Thoracic aorta (tissue), 2 donors: ENCODE data around the gene TBC1D9B. TPM values are rescaled to one million over a fixed set of nuclear protein-coding genes. Genes with fewer than 3 reads are reported as not detected.

Source experiments
- ATAC-seq: fragments of 150-250 bp; one replicate; pipeline ENCODE4 v1.8.0; 2017; ENCODE audit warnings: low read depth; ENCODE audit not compliant: insufficient number of reproducible peaks, low FRiP score
- DNase-seq: peaks from one replicate; pipeline ENCODE4 v3.0.0-alpha.2; 2020; ENCODE audit warnings: low spot score
- H3K27ac ChIP-seq, 2 donors: fragments of 200-600 bp; sonication (generic); 1 replicate in 1 of 2; 2 replicates in 1 of 2; pipeline ENCODE4 v1.5.1; 2016; ENCODE audit warnings: mild to moderate bottlenecking in 2 of 2, moderate library complexity in 2 of 2
- H3K27me3 ChIP-seq: fragments of 200-600 bp; sonication (generic); replicated peaks from 2 replicates; pipeline ENCODE4 v1.6.0; 2016; ENCODE audit warnings: mild to moderate bottlenecking; ENCODE audit not compliant: insufficient read depth
- H3K36me3 ChIP-seq: fragments of 200-600 bp; sonication (generic); one replicate; pipeline ENCODE4 v1.5.1; 2016
- H3K4me1 ChIP-seq, 2 donors: fragments of 200-600 bp; sonication (generic); 1 replicate in 1 of 2; 2 replicates in 1 of 2; pipeline versions ENCODE4 v1.5.1 to v1.6.0; 2016; ENCODE audit warnings: low read depth in 2 of 2, mild to moderate bottlenecking in 1 of 2; ENCODE audit not compliant: control insufficient read depth in 1 of 2
- H3K4me3 ChIP-seq: fragments of 200-600 bp; sonication (generic); 2 replicates; pipeline ENCODE4 v1.5.1; 2016; ENCODE audit warnings: mild to moderate bottlenecking
- H3K9me3 ChIP-seq: fragments of 200-600 bp; sonication (generic); 2 replicates; pipeline ENCODE4 v1.5.1; 2016
- total RNA-seq, 2 donors: library from RNA; depleted of rRNA; stranded (reverse); fragments of >200 nt; gene quantifications; one replicate each; pipeline versions ENCODE4 v1.1.0 to v1.2.3, GENCODE V29; 2016
- TF ChIP-seq, protein P1 (sequence below): fragments of 200-600 bp; sonication (generic); IDR thresholded peaks from one replicate; pipeline ENCODE4 v1.5.1; 2019; ENCODE audit warnings: antibody characterized with exemption

The TBC1D9B gene
- total RNA-seq, 2 donors from 2014 or later: 91.9 to 104 TPM

- no peaks in the 10 kb centered on the region for H3K4me1 ChIP-seq
- TF ChIP-seq, protein P1, sequence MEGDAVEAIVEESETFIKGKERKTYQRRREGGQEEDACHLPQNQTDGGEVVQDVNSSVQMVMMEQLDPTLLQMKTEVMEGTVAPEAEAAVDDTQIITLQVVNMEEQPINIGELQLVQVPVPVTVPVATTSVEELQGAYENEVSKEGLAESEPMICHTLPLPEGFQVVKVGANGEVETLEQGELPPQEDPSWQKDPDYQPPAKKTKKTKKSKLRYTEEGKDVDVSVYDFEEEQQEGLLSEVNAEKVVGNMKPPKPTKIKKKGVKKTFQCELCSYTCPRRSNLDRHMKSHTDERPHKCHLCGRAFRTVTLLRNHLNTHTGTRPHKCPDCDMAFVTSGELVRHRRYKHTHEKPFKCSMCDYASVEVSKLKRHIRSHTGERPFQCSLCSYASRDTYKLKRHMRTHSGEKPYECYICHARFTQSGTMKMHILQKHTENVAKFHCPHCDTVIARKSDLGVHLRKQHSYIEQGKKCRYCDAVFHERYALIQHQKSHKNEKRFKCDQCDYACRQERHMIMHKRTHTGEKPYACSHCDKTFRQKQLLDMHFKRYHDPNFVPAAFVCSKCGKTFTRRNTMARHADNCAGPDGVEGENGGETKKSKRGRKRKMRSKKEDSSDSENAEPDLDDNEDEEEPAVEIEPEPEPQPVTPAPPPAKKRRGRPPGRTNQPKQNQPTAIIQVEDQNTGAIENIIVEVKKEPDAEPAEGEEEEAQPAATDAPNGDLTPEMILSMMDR: no peak
- ATAC-seq (no peak), DNase-seq (no peak)
- H3K36me3 ChIP-seq: no peaks in the 10 kb centered on the region
- H3K27me3 ChIP-seq: no peaks in the 10 kb centered on the region
- H3K4me3 ChIP-seq: no peak overlapping the region
- H3K27ac ChIP-seq: no peak overlapping the region
- H3K9me3 ChIP-seq: no peaks in the 10 kb centered on the region
Observed at GRCh38 chr5:179936976-179937681, 29.4 kb upstream of the TBC1D9B start.

DNA sequence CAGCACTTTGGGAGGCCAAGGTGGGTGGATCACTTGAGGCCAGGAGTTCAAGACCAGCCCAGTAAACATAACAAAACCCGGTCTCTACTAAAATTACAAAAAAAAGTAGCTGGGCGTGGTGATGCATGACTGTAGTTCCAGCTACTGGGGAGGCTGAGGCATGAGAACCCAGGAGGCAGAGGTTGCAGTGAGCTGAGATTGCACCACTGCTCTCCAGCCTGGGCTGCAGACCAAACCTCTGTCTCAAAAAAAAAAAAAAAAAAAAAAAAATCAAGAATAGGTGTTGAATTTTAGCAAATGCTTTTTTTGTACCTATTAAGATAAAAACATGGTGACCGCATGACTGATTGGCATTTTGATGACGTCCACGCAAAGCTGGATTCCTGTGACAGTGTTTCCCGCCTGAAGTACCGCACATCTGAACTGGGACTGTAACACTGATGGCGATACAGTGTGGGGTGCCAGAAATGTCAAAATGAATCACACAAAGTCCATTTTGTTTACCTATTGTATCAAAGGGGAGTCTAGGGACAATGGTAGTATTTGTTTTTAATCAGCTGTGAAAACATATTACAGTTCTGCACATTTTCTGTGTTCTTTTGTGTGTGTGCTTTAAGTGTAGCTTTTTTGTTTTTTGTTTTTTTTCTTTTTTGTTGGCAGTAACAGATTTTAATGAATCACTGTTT lies 23.2 kb upstream of the TBC1D9B start:
- Histone ChIP-seq H3K4me3 (no peak overlapping the region), H3K4me1 (no peaks in the 10 kb centered on the region), H3K9me3 (no peaks in the 10 kb centered on the region), H3K36me3 (no peaks in the 10 kb centered on the region), H3K27ac (no peak overlapping the region), H3K27me3 (no peaks in the 10 kb centered on the region)
- ATAC-seq: no peak
- DNase-seq: no peak
- TF ChIP-seq, protein P1: no peak

GRCh38 chr5:179927824-179928223 lies 20.1 kb upstream of the TBC1D9B start:
- DNase-seq: no peak
- ATAC-seq: no peak
- Histone ChIP-seq H3K27me3 (no peaks in the 10 kb centered on the region), H3K4me3 (no peak overlapping the region), H3K36me3 (no peaks in the 10 kb centered on the region), H3K9me3 (no peaks in the 10 kb centered on the region), H3K27ac (no peak overlapping the region), H3K4me1 (no peaks in the 10 kb centered on the region)
- TF ChIP-seq, protein P1: no peak

DNA sequence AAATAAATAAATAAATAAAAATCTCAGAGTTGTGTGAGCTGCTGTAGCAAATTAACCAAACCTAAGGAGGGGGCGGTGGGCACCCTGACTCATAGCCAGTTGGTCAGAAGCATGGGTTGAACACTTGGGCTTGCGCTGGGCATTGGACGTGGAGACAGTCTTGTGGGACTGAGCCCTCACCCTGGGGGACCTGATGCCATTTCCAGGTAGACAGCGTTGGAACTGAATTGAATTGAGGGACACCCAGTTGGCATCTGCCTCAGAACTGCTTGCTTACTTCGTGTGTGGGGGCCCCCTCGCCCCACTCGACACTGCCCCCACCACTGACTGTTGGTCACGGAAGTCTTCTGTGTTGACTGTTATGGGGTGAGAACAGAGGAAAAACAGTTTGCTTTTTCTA lies 19.0 kb upstream of the TBC1D9B start:
- no peaks in the 10 kb centered on the region for H3K36me3 ChIP-seq

DNA sequence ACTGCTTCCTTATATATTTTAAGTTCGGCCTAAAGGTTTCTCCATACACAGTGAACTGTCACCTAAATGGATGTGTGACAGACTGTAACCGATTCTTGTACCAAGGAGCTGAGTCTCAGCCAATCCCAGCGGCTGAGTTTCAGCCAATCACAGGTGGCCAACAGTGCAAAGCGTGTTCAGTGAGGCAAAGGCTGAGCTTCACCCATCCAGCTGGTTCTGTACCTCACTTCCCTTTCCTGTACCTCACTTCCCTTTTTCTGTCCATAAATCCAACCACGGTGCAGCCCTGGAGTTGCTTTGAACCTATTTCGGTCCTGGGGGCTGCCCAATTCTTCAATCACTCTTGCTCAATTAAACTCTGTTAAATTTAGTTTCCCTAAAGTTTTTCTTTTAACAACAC lies 15.7 kb upstream of the TBC1D9B start:
- DNase-seq: no peak
- H3K4me1 ChIP-seq: no peaks in the 10 kb centered on the region

More for the DNA sequence above, 19.0 kb upstream of the TBC1D9B start:
- no peak for ATAC-seq
- H3K9me3 ChIP-seq: no peaks in the 10 kb centered on the region
- H3K27me3 ChIP-seq: no peaks in the 10 kb centered on the region
- H3K27ac ChIP-seq: no peak overlapping the region
- H3K4me3 ChIP-seq: no peak overlapping the region
- TF ChIP-seq, protein P1: no peak
- H3K4me1 ChIP-seq: no peaks in the 10 kb centered on the region
- no peak for DNase-seq

More for the DNA sequence above, 15.7 kb upstream of the TBC1D9B start:
- no peak for ATAC-seq
- H3K36me3 ChIP-seq: no peaks in the 10 kb centered on the region
- no peak overlapping the region for H3K4me3 ChIP-seq
- no peaks in the 10 kb centered on the region for H3K27me3 ChIP-seq
- H3K27ac ChIP-seq: no peak overlapping the region
- TF ChIP-seq, protein P1: no peak
- H3K9me3 ChIP-seq: no peaks in the 10 kb centered on the region
